ENCODE measurements around the gene LALBA.
"Not testable (repeated sequence)": the region's sequence is repeated elsewhere in the genome, so short reads cannot be mapped to it uniquely, and the experiment has no call there.

Gene LALBA

GRCh38 chr12:48569946-48570345 is at the start of gene LALBA:
TSS of gene LALBA (minus strand) at chr12:48570046. CDS start at chr12:48570020, 26 bp downstream.
- no peak for DNase-seq

DNA sequence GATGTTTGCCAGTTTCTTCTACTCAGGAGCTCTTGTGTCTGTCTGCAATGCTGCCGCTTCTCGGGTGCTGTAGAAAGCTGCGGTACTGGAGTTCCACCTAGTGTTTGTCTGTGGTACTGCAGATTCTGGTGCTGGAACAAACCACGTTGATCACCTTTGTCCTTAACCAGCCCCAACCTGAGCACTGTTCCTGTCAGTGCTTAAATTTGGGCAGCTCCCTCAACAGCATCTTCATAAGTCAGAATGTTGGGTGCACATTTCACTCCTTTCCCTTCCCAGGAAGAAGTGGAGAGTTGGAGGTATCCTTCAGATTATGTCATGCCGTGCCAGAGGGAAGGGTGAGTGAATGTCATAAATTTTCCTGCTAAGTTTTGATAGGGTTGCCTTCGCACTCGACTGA is 48.7 kb upstream of the LALBA start:
- peak; percentile 60 for DNase-seq

- DNase-seq = peak; percentile 2
Measured at GRCh38 chr12:48615681-48616080, 45.8 kb upstream of the LALBA start.

- no peak for DNase-seq
Measured at GRCh38 chr12:48613321-48613720, 43.5 kb upstream of the LALBA start.

GRCh38 chr12:48602192-48602989 is 32.5 kb upstream of the LALBA start:
- DNase-seq = no peak

DNA sequence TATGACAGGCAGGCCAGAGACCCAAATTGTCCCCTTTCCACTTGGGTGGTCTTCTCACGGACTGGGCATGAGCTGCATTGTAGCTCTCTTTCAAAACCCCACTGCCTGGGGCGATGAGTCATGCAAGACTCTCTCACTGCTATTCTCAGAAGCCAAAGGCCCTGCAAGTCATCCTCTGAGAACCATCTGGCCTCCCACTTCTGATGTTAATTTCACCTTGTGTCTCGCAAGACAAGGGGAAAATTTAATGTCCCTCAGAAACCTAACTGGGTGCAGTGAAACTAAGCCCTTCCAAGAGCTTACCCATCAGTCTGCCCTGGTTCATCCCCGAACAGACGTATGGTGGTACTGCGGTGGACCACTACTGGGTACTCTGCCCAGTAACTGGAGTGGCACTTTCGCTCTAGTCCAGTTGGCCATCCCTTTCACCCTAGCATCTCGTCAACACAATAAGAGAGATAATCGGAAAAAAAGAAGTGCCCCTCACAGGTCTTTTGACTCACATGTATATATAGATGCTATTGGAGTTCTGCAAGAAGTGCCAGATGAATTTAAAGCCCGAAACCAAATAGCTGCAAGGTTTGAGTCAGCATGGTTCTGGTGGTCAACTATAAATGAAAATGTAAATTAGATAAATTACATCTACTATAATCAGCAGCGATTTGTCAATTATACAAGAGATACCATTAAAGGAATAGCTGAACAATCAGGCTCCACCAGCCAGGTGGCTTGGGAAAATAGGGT is 31.3 kb upstream of the LALBA start:
- peak; percentile 20 for DNase-seq

DNA sequence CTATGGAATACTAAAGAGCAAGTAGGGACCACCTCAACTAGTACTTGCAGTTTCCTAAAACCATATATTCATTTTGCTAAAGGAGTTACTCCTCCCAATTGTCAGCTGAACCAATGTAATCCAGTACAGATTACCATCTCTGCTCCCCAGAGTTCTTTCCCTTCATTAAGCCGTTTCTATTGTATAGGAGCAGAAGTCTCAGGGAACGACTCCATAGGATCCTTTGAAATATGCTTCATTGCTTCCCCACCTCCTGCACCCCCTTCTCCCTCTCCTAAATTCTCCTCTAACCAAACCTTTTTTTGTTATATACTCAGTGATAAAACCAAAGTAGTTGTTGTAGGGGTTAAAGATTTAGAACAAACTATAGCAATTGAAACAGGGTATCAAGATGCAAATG is 30.7 kb upstream of the LALBA start:
- no peak for DNase-seq

DNA sequence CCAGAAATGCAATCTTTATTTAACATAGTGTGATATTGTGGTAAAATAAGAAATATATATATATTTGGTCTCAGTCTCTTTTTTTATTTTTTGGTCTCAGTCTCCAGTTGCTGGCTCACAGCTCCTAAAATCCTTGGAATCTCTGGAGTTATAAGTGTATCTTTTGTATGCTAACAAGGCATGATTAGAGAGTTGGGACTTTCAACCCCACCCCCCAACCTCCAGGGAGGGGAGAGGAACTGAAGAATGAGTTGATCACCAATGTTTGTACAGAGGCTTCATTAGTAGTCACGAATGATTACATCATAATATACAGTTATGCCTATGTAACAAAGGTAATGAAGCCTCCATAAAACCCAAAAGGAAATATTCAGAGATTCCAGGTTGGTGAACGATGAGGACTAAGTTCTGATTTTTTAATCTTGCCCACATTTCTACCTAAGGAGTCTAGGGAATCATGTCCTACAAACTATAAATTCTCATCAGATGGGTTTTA is 22.8 kb upstream of the LALBA start:
- DNase-seq = no peak

GRCh38 chr12:48586361-48586760 is 16.5 kb upstream of the LALBA start:
- no peak for DNase-seq

DNA sequence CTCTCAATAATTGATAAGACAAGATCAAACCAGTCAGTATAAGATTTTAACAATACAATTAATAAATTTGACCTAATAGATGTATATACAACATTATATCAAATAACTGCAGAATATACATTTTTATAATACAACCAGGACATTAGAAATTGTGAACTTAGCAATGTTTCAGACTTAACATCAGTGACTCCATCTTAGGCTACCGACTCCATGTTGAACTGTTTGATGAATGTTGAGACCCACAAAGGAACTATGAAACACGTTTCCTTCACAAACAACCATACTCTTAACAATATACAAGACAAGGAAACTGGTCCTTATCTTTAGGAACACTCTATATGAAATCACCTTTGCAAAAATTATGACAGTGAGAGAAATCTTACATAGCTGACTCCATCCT is 13.9 kb upstream of the LALBA start:
- no peak for DNase-seq

DNA sequence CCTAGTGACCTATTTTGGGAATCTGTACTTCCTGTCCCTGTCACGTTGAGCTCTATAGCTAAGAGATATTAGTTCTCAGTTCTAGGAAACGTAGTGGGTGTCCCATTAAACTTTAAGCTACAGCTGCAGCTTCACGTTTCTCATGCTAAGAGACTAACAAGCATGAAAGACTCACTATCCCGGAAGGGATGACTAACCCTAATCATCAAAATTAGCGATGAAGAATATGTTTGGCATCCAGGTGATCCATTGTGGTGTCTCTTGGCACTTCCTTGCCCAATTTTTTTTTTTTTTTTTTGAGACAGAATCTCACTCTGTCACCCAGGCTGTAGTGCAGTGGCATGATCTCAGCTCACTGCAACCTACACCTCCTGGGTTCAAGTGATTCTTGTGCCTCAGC is 11.0 kb upstream of the LALBA start:
- DNase-seq = no peak

DNA sequence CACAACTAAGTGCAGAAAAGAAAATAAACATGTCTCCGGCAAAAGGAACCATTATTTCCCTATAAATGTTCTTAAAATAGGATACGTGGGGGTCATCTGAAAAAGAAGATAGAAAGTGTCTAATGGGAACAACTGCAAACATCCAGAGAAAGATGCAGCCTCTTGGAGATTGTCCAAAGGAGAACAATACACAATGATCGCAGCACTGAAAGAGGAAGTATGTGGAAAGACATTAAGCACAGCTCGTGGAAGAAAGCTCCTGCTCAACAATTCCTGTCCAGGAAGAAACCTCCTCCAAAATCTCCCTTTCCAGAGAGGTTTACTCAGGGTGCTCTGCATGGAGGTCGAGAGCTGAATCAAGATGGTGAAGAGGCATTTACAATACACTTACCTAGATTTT is 2.5 kb upstream of the LALBA start:
- no peak for DNase-seq

DNA sequence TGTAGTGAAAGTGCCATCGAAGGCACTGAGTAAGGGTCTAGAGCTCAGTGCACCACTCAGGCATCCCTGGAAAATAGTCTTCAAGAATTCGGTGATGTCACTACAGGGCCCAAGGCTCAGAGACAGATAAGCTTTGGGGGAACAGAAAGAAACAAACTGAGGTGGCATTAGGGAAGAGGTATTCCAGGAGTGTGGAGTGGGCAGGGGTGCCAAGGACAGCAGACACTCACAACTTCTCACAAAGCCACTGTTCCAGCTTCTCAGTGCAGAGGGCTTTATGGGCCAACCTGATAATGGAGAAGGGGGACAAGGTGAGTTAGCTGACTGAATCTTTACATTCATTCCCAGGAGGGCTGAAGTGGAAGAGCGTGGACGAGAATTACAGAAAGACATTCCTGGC is 2.1 kb downstream of the LALBA start:
- no peak for DNase-seq

DNA sequence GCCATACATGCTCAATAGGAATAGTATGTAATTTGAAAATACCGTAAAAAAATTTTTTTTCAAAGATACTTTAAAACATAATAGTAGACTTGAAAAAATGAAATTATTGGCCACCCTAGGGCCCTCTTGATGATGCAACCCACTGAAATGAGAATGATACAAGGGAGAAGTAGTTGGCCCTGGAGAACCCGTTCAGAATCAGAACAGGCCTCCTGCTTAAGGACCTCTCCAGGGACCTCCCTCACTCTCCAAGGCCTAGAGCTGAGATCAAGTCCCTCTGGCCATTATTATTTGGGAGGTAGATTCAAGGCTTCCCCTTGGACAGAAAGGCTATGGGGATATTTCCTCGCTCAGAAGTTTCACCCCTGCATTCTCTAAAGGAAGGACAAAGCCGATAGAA is 11.9 kb downstream of the LALBA start:
- DNase-seq = no peak

DNA sequence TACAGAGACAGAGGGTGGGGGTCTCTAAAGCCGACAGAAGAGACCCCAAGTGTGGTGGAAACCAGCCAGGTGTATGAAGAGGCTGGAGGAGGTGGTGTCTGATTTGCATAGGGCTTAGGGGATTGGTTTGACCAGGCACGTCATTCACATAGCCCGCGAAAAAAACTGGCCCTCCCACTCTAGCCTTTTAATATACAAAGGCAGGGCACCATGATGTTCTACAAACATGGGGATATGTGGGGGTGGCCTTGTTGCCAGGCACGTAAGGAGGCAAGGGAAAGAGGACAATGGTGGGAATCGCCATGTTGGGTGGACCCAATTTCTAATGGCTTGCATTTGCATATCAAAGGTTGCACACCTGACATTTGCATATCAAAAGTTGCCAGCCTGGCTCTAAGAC is 13.2 kb downstream of the LALBA start:
- no peak for DNase-seq

DNA sequence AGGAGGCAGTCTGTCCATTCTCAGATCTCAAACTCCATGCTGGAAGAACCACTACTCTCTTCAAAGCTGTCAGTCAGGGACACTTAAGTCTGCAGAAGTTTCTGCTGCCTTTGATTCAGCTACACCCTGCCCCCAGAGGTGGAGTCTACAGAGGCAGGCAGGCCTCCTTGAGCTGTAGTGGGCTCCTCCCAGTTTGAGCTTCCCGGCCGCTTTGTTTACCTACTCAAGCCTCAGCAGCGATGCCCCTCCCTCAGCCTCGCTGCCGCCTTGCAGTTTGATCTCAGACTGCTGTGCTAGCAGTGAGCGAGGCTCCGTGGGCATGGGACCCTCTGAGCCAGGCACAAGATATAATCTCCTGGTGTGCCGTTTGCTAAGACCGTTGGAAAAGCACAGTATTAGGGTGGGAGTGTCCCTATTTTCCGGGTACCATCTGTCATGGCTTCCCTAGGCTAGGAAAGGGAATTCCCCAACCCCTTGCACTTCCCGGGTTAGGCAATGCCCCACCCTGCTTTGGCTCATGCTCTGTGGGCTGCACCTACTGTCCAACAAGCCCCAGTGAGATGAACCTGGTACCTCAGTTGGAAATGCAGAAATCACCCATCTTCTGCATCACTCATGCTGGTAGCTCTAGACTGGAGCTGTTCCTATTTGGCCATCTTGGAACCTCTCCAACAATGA is 16.0 kb downstream of the LALBA start:
- not testable (repeated sequence) for DNase-seq

DNA sequence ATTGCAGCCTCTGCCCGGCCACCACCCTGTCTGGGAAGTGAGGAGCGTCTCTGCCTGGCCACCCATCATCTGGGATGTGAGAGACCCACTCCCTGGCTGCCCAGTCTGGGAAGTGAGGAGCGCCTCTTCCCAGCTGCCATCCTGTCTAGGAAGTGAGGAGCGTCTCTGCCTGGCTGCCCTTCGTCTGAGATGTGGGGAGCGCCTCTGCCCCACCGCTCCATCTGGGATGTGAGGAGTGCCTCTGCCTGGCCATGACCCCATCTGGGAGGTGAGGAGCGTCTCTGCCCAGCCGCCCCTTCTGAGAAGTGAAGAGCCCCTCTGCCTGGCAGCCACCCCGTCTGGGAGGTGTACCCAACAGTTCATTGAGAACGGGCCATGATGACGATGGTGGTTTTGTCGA is 18.2 kb downstream of the LALBA start:
- not testable (repeated sequence) for DNase-seq

GRCh38 chr12:48547012-48547411 is 22.8 kb downstream of the LALBA start:
- DNase-seq = not testable (repeated sequence)

GRCh38 chr12:48545833-48546469 is 23.9 kb downstream of the LALBA start:
- DNase-seq = no peak

- DNase-seq = peak; percentile 5
Measured at GRCh38 chr12:48542300-48542928, 27.4 kb downstream of the LALBA start.

- no peak for DNase-seq
Measured at GRCh38 chr12:48536602-48537001, 33.2 kb downstream of the LALBA start.

DNA sequence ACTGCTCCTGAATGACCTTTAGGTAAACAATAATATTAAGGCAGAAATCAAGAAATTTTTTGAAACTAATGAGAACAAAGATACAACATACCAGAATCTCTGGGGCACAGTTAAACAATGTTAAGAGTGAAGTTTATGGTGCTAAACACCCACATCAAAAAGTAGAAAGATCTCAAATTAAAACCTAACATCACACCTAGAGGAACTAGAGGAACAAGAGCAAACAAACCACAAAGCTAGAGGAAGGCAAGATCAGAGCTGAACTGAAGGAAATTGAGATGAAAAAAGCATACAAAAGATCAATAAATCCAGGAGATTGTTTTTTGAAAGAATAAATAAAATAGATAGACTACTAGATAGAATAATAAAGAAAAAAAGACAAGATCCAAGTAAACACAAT is 37.2 kb downstream of the LALBA start:
- DNase-seq = no peak
